GM19467 (cell line): ENCODE measurements around the gene ATP5F1E.

ENCODE experiments used
- ATAC-seq: cut with Tn5 transposase; IDR thresholded peaks from one replicate; pipeline ENCODE4 v1.9.1; 2021; ENCODE audit warnings: mild to moderate bottlenecking, moderate library complexity; ENCODE audit not compliant: unreplicated experiment

The ATP5F1E gene

DNA sequence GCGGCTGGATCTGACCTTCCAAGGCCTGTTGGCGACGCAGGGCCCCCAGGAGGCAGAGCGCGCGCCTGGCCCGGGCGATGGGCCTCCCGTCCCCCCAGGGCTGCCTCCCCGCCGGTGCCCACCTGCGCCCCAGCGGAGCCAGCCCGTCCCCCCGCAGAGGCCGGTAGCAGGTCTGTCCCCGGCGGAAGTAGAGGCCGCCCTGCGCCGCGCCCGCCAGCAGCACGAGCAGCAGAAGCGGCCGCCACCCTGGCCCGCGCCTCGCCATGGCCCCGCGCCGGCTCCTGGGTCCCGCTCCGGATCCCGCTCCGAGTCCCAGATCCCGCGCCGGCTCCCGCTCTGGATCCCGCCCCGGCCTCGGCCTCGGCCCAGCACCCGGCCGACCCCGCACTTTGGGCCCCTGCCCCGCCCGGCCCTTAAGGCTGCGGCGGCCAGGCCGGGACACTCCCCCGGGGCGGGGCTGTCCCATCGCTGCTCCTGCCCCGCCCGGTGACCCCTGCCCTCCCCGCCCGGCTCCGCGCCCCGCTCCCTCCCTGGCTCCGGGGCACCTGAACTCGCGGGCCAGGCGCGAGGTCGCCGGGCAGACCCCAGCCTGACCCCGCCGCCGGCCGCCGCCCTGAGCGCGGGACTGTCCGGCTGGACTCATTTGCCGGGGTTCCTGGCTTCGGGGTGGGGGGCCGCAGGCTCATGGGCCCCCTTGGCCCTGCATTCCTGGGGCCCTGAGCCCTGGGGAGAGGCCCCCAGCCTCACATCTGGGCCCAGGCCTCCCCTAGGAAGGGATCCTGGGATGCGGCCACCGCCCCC is 25.1 kb downstream of the ATP5F1E start, which contains the start of gene CTSZ:
Gene CTSZ (minus strand): TSS at position 391 of the 801 bp plus-strand sequence. CDS start 126 bp downstream, at position 265.
- no peak for ATAC-seq

DNA sequence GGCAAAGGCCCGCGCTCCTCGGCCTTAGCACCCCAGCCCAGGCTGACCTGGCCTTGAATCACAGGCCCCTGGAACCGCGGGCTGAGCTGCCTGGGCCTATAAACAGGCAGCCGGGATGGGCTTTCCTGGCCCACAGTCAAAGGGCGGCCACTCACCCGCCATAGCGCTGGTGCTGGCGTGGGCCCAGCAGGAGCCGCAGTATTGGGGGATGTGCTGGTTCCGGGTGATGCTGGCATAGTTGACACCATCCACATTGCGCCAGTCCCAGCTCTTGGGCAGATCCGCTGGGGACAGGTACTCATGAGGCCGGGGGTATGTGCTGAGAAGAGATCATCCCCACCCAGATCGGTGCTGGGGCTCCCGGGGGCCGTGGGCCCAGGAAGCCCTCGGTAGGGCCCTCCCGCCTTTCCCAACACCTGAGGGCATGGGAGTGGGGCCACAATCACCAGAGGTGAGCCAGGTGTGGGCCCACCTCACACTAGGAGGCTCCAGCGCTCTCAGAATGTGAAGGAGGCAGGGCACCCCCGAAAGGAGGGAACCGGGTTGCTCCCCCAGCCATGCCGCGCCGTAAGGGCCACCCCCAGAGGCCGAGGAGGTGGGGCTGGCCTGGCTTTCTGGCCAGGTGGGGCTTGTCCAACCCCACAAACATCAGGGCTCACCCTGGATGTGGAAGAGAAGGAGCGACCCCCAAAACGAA is 25.8 kb downstream of the ATP5F1E start:
- ATAC-seq, result no peak

DNA sequence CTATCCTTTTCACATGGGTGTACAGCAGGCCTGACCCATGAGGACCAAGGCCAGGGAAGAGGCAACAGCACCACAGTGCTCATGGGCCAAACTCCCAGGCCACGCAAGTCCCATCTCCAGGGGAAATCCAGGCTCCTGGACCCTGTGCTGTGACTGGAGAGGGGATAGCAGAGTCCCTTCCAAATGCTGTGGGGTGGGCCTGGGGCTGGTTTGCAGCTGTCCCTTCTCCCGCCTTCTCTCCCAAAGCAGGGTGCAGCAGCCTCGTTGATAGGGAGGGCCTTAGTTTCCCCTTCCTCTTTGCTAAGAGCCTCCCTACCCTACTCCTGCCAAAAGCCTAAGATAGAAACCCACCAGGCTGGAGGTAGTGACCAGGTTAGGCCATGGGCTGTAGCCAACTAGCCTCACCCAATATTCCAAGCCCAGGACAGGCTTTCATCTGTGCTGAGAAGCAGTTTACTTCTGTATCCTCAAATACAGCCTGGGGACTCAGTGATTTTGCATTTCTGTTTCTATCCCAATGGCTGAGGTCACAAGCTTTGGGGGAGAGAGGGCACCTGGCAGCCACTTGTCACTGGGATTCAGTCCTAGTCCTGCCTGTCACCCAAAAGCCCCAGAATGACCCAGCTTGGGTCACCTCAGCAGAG is 26.5 kb downstream of the ATP5F1E start:
- no peak for ATAC-seq

DNA sequence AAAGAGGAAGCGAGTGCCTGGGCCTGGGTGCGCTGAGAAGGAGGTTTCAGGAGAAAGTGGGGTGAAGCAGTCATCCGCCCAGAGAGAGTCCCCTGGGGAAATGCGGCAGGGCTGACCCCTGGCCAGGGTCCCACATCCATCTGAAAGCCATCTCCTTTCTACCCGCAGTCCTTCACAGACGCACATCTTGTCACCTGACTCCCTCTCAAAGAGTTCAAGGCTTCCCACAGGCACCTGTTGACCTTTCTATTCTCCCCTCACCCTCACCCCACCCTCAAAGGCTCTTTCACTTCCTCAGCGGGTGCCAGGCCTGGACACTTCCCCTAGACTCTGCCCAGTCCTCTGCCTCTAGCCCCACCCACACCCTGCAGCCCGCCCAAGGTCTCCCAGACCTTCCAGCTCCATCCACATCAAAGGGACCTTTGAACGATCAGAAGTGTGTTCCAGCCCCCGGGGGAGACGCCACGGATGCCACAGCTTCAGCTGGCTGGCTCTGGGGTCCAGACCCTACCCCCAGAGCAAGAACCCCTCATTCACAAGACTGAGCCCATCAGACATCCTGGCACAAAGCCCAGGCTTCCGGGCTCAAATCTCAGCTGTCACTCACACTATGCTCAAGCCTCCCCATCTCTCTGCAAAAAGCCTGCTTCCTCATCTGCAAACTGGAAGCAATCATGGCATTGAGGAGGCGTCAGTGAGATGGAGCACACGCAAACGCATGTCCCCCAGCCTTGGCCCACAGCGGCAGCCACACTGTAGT is 27.2 kb downstream of the ATP5F1E start:
- peak; percentile 57 for ATAC-seq

DNA sequence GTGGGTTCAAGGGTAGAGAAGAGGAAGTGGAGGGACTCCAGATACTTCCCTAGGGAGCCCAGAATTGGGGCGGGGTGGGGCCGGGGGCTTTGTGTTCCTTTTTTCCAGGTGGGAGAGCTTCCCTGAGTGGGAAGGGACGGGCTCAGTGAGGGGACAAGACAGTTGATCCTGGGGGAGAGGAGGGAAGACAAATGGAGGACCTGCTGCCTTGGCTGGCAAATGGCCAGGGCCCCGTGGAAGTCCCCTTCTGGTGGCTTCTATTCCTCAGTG is 27.7 kb downstream of the ATP5F1E start:
- no peak for ATAC-seq

DNA sequence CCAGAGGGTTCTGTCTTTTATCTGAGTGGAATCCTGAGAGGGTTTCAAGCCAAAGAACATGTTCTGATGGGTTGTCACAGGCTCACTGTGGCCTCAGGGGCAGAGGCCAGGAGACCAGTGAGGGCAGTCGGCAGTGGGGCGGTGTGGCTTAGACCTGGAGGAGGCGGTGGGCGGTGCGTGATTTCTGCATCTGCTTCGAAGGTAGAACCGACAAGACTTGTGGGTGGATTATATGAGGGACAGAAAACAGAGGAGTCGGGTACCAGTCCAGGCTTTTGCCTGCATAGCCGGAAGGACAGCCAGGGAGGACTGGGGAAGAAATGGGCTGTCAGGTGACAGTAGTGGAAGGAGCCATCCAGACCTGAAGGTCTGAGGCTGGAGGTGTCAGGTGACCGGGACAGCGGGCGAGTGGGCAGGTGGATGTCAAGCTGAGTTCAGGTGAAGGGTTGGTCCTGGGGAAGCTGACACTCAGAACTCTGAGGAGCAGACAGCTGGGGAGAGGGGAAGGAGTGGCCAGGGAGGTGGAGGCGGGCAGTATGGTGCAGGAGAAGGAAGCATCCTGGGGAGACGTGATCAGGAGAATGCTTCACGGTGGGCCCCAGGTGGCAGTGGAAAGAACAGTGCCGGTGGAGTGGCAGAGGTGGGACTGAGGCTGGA is 28.2 kb downstream of the ATP5F1E start:
- ATAC-seq, result no peak

DNA sequence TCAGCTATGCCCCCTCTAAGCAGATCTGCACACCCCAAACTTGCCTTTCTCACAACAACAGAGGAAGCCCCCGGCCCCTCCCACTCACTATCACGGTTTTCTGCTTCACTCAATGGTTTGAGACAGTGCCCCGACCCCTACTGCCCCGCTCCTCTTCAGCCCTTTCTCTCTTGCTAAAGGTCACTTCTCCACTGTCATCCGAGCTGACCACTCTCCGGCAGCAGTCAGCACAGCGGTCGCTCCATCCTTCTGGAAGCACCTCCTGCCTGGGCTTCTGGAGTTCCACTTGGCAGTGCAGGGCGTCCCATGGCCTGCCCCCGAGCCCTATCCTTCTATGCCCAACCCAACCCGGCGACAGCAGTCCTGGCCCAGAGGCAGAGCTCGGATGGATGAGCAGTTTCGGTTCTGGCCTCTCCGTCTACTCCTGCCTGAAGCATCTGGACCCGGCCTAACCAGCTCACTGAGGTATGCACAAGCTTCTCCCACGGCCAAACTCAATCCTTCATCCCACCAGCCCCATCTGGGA is 29.2 kb downstream of the ATP5F1E start:
- no peak for ATAC-seq

DNA sequence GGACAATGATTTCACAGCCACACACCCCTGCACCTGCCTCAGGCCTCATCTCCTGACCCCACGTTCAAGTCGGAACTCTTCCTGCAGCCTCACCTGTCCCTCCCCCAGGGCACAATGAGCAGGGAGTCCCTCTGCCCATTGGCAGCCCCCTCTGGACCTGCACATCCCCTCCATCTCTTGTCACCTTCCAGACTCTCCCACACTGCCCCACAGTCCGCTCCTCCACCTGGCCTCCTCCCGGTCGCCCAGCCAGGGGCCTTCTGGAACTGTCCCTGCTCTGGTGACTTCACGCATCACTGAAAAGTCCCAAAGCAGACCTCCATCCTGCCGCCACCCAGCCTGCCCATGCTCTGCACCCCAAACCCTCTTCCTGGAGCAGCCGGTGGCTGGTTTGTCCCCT is 29.7 kb downstream of the ATP5F1E start:
- no peak for ATAC-seq

DNA sequence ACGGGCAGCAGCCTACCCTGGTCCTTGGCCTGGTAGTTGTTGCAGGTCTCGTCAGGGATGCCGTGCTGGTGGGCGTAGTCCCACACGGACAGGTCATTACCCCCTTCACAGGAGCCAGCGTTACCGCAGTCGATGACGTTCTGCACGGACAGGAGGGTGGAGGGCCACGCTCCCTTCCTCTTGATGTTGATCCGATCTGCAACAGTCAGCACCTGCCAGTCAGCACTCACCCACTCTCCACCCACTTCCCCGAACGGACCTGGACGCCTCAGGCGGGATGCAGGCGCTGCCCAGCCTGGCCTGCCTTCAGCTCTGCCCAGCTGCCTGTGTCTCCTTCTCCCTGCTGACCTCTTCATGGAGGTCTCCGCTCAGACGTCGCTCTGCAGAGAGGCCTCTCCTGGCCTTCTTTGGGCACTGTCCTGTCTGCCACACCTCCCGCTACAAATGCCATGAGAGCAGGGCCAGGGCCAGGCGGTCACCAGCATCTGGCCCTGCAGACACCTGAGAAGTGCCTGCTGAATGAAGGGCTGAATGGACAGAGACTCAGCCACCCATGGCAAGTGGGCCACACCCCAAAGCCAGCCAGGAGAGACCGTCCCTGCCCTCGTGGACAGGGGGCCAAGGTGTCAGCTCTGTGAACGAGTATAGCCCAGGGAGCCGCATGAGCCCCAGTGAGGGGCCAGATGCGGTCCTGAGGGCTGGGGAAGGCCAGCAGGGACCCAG is 30.5 kb downstream of the ATP5F1E start:
- ATAC-seq, result no peak

DNA sequence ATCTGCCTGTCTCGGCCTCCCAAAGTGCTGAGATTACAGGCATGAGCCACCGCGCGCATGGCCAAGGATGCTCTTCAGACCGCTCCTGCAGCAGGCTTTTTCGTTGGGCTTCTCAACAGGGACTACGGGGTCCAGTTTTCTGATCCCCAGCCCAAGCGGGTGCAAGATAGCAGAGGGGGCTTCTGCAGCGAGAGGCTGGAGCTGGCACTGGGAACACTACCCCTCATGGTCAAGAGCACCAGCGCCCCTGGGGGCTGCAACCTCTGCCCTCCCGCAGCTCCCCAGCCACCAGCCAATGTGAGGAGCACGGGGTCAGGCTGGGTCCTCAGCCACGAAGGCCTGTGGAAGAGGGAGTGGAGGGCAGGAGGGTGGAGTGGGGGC is 31.1 kb downstream of the ATP5F1E start:
- no peak for ATAC-seq

DNA sequence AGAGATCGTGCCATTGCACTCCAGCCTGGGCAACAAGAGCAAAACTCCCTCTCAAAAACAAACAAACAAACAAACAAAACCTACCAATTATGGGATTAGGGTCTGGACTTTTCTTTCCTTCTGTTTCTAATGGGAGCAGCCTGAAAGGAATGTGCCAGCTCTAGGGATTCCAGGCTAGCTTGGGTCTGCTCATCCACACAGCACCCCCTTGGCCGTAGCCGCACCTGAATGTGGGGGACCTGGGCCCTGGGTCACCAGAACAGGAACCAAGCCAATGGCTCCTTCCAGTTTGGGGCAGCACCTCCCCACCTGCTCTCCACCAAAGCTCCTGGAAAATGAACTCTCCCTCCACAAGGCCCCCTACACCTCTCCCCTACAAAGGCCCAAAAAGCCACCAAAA is 31.8 kb downstream of the ATP5F1E start:
- ATAC-seq, result no peak

DNA sequence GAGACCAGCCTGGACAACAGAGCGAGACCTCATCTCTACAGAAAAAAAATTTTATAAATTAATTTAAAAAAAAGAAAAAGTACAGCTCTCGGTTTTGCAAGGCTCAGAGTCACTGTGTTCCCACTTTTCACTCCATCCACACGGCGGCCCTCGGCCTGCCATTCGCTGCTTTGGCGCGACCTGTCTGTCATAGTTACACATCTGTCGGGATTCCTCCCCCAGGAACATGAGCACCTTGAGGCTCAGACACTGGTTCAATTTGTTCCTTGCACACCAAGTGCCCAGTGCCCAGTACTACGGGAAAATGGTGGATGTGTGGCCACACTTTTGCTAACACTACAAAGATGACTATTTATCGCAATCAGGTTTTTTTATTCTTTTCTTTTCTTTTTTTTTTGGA is 33.5 kb downstream of the ATP5F1E start:
- no peak for ATAC-seq

DNA sequence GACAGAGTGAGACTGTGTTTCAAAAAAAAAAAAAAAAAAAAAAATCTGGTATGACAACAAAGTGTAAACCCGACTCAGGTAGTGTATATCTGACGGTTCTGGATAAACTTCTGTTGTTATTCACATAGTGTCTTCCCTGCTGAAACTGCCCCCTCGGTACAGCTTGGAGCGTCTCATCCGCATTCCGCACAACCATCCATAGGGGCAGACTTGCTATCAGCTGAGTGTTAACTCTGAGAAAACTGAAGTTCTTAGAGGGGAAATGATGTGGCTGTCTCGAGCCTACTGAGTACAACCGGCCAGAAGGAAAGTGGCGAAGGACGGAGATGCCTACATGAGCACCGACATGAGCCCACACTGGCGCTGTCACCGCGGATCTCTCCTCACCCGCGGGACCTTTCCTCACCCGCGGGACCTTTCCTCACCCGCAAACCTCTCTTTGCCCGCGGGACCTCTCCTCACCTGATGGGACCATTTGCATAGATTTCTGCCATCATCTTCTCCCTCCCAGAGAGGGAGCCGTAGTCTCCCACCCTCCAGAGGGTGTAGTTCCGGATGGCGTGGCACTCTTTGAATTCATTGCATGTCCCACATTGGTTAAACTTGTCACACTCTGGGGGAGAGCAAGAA is 34.9 kb downstream of the ATP5F1E start:
- ATAC-seq, result no peak

DNA sequence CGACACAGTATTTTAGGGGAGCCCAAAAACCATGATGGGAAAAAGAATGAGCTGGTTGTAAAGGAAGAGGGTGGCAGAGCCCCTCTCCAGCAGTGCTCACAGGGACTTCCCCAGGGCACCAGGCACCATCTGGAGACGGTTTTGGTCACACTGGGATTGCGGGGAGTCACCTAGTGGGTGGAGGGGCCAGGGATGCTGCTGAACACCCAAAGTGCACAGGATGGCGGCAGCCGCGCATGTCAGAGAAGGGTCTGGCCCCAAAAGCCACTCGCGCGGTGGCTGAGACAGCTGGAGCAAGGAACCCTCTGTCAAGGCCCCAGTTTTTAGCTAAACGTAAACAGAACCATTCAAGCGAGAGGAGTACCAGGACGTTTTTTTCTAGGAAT is 35.9 kb downstream of the ATP5F1E start:
- no peak for ATAC-seq

DNA sequence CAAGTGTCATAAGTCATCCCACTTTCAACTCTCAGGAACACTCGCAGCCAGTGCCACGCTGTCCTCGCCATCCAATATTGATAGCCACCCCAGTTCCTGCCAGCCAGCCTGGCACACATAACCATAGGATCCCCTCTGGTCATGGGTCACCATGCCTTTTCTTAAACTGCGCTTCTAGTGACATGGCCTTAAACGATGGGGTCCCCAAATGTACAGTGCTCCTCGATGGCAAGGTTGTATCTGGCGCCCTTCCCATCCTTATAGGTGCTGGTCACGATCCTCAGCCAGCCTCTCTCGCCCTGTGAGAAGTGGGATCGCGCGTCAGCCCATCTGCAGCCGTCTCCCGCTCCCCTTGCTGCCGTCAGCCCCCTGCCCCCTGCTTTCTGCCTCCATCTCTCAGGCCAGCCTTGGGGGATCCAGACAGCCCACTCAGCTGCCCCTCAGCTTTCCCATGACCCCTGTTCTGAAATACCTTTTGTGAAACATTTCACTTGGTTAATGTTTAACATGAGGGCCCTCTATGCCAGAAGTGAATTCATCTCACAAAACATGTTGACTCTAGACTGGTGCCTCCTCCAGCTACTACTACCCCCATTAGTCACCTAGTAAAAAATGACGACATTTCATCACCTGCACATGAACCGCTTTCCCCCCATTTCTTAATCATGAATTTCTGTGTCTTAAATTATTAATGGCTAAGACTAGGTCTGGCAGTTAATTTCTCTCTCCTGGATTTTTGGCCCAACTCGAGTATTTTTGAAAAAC is 36.5 kb downstream of the ATP5F1E start:
- ATAC-seq, result no peak

DNA sequence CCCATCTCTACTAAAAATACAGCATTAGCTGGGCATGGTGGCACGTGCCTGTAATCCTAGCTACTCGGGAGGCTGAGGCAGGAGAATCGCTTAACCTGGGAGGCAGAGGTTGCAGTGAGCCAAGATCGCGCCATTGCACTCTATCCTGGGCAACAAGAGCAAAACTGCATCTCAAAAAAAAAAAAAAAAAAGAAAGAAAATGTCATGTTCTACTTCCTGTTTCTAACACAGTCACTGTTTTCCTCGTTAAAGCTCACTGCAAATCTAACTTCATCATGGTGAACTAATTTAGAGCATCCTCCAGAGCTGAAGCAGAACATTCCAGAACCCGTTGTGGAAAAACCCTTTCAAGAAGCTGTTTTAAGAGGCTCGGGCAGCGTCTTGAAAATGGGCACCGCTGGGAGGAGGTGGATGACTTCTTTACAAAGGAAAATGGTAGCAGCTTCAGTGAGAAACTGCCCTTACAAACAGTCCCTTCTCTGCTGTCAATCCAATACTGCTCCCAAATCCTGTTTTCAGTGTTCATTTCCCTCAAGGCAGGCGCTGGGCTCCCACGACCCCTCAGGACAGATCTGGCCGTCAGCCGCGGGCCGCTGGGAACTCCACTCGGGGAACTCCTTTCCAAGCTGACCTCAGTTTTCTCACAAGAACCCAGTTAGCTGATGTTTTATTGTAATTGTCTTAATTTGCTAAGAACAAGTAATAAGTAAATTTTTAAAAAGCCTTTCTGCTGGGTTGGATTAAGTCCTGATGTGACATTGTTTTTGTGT is 37.6 kb downstream of the ATP5F1E start:
- ATAC-seq, result no peak

DNA sequence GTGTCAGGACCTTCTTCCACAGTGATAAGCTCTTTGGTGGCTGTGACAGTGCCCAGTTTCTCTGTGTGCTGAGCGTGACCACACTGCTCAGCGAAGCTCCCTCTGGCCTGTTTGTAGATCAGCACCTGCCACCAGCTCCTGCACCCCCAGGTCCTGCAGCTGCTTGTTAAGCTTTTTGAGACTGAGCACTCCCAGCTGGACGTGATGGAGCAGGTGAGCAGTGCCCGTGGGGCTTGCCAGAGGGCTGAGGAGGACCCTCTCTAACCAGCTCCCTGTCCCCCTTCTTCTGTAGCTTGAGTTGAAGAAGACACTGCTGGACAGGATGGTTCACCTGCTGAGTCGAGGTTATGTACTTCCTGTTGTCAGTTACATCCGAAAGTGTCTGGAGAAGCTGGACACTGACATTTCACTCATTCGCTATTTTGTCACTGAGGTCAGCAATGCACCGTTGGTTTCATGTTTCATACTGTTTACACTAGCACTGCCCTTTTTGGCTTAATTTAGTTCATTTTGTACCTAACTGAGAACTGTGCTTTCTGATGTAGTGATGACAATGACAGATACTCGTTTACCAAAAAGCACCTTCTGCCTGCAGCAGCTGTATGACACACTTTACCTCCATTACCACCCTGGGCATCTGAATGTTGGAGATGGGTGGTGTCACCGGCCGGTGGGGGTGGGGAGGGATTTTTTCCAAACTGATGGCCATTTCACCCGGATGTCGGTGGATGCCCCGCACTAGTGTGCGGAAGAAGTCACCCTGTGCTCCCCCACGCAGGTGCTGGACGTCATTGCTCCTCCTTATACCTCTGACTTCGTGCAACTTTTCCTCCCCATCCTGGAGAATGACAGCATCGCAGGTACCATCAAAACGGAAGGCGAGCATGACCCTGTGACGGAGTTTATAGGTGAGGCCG is 38.5 kb downstream of the ATP5F1E start:
- ATAC-seq, result no peak
